Measurements from ENCODE around the gene GEMIN7. TPM values are rescaled to one million over a fixed set of nuclear protein-coding genes. Genes with fewer than 3 reads are reported as not detected.

GEMIN7 gene
- total RNA-seq, 1 donor from 2014 or later: 30.8 TPM

DNA sequence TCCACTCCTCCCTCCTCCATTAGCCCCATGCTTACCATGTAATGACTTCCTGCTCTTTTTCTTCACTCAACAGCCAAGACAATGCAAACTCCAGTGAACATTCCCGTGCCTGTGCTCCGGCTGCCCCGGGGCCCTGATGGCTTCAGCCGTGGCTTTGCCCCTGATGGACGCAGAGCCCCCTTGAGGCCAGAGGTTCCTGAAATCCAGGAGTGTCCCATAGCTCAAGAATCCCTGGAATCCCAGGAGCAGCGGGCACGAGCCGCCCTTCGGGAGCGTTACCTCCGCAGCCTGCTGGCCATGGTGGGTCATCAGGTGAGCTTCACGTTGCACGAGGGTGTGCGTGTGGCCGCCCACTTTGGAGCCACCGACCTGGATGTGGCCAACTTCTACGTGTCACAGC lies 11.0 kb downstream of the GEMIN7 start:
- H3K4me3 Mint-ChIP-seq (ENCODE audit: unreplicated experiment): no peak overlapping the region
- TF ChIP-seq, protein P1, sequence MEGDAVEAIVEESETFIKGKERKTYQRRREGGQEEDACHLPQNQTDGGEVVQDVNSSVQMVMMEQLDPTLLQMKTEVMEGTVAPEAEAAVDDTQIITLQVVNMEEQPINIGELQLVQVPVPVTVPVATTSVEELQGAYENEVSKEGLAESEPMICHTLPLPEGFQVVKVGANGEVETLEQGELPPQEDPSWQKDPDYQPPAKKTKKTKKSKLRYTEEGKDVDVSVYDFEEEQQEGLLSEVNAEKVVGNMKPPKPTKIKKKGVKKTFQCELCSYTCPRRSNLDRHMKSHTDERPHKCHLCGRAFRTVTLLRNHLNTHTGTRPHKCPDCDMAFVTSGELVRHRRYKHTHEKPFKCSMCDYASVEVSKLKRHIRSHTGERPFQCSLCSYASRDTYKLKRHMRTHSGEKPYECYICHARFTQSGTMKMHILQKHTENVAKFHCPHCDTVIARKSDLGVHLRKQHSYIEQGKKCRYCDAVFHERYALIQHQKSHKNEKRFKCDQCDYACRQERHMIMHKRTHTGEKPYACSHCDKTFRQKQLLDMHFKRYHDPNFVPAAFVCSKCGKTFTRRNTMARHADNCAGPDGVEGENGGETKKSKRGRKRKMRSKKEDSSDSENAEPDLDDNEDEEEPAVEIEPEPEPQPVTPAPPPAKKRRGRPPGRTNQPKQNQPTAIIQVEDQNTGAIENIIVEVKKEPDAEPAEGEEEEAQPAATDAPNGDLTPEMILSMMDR (IDR thresholded peaks at IDR 0.05; ENCODE audit: unreplicated experiment): no peak
- H3K4me1 Mint-ChIP-seq (ENCODE audit: unreplicated experiment): peaks cover 28% of the 10 kb centered on the region
- DNase-seq (ENCODE audit: low spot score): no peak
- H3K27ac Mint-ChIP-seq (ENCODE audit: unreplicated experiment): no peak overlapping the region
- peaks cover 17% of the 10 kb centered on the region for H3K27me3 Mint-ChIP-seq (ENCODE audit: unreplicated experiment)
- no peaks in the 10 kb centered on the region for H3K9me3 Mint-ChIP-seq (ENCODE audit: unreplicated experiment)
- H3K36me3 Mint-ChIP-seq (ENCODE audit: low read depth, unreplicated experiment): peaks cover 21% of the 10 kb centered on the region

DNA sequence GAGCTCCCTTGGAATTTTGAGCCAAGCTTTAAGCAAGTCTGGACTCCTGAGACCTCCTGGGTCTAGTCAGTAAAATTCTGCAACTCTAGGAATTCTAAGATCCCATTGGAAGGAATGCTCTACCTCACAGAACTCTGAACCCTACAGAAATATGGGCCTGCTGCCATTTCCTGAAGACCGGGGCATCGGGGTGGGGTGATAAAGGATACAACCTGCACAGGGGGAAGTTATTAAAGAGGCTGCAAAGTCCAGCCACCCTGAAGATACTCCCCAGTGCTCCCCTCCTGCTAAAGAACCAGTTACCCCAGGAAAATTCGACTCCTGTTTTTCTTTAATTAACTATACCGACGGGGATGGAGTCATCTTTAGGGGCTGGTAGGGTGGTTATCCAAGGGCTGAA lies 11.5 kb downstream of the GEMIN7 start:
- no peak for DNase-seq (ENCODE audit: low spot score)
- H3K27me3 Mint-ChIP-seq (ENCODE audit: unreplicated experiment): peaks cover 14% of the 10 kb centered on the region
- TF ChIP-seq, protein P1 (IDR thresholded peaks at IDR 0.05; ENCODE audit: unreplicated experiment): no peak
- peak overlapping the region; percentile 97 for H3K4me3 Mint-ChIP-seq (ENCODE audit: unreplicated experiment)
- peak overlapping the region; percentile 70 for H3K27ac Mint-ChIP-seq (ENCODE audit: unreplicated experiment)
- peaks cover 17% of the 10 kb centered on the region for H3K36me3 Mint-ChIP-seq (ENCODE audit: low read depth, unreplicated experiment)
- H3K4me1 Mint-ChIP-seq (ENCODE audit: unreplicated experiment): peaks cover 28% of the 10 kb centered on the region
- no peaks in the 10 kb centered on the region for H3K9me3 Mint-ChIP-seq (ENCODE audit: unreplicated experiment)

DNA sequence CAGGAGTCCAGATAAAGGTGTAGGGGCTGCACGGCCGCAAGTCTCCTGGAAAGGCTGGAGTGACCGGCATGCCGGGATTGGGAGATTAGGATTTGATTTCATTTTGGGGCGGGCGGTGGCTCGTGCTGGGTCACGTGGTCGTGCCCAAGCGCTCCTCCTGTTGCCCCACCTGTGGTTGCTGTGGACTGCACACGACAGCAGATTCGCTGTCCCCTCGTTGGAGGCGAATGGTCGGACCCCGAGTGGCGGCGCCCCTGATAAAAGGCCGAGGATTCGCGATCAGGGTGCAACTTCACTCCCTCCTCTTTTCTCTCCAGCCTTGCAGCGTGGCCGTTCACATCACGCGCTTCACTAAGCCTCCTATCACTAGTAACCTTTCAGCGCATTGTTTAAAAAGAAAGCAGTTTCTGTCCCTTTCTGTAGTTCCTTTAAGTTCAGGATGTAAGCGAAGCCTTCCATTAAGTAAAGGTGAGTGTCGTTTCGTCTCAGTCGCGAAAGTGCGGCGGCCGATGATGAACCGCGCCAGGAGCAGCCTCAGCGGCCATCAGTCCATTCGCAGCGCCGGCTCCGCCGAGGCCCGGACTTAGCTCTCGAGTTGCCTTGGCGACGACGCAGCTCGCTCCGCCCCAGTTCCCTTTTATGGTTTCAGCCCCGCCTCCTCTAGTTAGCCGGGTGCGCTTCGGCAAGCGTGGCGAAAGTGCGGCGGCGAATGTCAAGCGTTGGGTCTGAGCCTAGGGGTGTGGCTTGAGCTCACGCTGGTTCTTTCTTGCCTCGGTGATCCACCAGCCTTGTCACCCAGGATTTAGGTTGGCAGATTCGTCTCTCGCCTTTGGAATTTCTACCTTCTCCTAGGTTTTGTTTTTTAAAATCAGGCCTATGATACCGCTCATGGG lies 12.2 kb downstream of the GEMIN7 start:
- H3K27ac Mint-ChIP-seq (ENCODE audit: unreplicated experiment): peak overlapping the region; percentile 70
- H3K27me3 Mint-ChIP-seq (ENCODE audit: unreplicated experiment): peaks cover 14% of the 10 kb centered on the region
- TF ChIP-seq, protein P1 (IDR thresholded peaks at IDR 0.05; ENCODE audit: unreplicated experiment): no peak
- H3K4me1 Mint-ChIP-seq (ENCODE audit: unreplicated experiment): peaks cover 33% of the 10 kb centered on the region
- peak; percentile 99 for DNase-seq (ENCODE audit: low spot score)
- H3K4me3 Mint-ChIP-seq (ENCODE audit: unreplicated experiment): peak overlapping the region; percentile 97
- peaks cover 22% of the 10 kb centered on the region for H3K36me3 Mint-ChIP-seq (ENCODE audit: low read depth, unreplicated experiment)
- H3K9me3 Mint-ChIP-seq (ENCODE audit: unreplicated experiment): no peaks in the 10 kb centered on the region

DNA sequence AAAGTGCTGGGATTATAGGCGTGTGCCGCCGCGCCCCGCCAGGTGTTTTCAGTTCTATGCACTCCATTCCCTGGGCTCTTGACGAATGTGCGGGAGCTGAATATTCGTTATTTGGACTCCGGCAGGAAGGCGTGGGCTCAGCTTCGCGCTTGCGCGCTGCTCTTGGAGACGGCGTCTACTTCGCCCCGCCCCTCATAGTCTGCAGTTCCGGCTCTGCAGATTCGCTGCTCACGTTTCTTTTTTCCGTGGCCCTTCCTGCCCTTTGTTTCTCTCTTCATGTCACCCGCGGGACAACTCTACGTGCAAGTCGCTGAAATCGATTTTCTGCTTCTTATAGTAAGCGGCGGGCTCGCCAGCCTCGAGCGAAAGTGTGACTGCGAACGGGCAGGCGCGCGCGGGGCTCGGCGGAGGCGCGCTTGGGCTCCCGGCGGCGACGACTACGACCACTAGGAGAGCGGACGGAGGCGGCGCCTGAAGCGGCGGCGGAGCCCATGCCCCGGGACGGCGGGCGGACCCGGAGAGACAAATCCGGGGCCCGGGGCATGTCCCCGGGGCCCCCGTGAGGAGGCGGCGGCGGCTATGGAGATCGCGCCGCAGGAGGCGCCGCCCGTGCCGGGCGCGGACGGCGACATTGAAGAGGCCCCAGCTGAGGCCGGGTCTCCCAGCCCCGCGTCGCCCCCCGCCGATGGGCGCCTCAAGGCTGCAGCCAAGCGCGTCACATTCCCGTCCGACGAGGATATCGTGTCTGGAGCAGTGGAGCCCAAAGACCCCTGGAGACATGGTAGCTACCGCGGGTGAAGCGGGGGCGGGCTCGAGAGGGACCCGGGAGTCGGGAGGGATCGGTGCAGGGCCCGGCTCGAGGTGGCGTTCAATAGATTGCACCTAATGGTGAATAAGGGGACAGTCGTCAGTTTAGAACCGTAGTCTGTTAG lies 14.0 kb downstream of the GEMIN7 start, which contains the start of gene PPP1R37:
PPP1R37 (plus strand) TSS at position 433 of the 932 bp plus-strand sequence; CDS start at position 580, 147 bp downstream.
- H3K4me1 Mint-ChIP-seq (ENCODE audit: unreplicated experiment): peaks cover 35% of the 10 kb centered on the region
- TF ChIP-seq, protein P1 (IDR thresholded peaks at IDR 0.05; ENCODE audit: unreplicated experiment): peak; percentile 28
- H3K27me3 Mint-ChIP-seq (ENCODE audit: unreplicated experiment): peaks cover 17% of the 10 kb centered on the region
- peak; percentile 86 for DNase-seq (ENCODE audit: low spot score)
- H3K36me3 Mint-ChIP-seq (ENCODE audit: low read depth, unreplicated experiment): peaks cover 30% of the 10 kb centered on the region
- H3K27ac Mint-ChIP-seq (ENCODE audit: unreplicated experiment): peak within 1 kb of the TSS; percentile 98
- H3K4me3 Mint-ChIP-seq (ENCODE audit: unreplicated experiment): peak within 1 kb of the TSS; percentile 97
- no peaks in the 10 kb centered on the region for H3K9me3 Mint-ChIP-seq (ENCODE audit: unreplicated experiment)
